ENCODE data around the gene SCMH1.

The SCMH1 gene

GRCh38 chr1:41022424-41022823 lies 219.7 kb downstream of the SCMH1 start:
- DNase-seq: no peak

GRCh38 chr1:41021526-41022308 lies 220.4 kb downstream of the SCMH1 start, which contains the start of gene SLFNL1:
Gene SLFNL1 (minus strand): TSS chr1:41021725. CDS start chr1:41020660, 1,065 bp downstream.
- DNase-seq: no peak

- DNase-seq: no peak
Observed at GRCh38 chr1:41020654-41021053, 221.5 kb downstream of the SCMH1 start.

- no peak for DNase-seq
Observed at GRCh38 chr1:41020109-41020576, 222.0 kb downstream of the SCMH1 start.

- DNase-seq: no peak
Observed at GRCh38 chr1:41019353-41019745, 222.8 kb downstream of the SCMH1 start.

GRCh38 chr1:41018018-41018410 lies 224.1 kb downstream of the SCMH1 start:
- no peak for DNase-seq

- no peak for DNase-seq
Observed at GRCh38 chr1:41017141-41018017, 224.7 kb downstream of the SCMH1 start.

GRCh38 chr1:41015897-41016470 lies 226.1 kb downstream of the SCMH1 start:
- DNase-seq: no peak

- no peak for DNase-seq
Observed at GRCh38 chr1:41015281-41015896, 226.7 kb downstream of the SCMH1 start.

- no peak for DNase-seq
Observed at GRCh38 chr1:41014871-41015270, 227.2 kb downstream of the SCMH1 start.

GRCh38 chr1:41013796-41014195 lies 228.3 kb downstream of the SCMH1 start:
- DNase-seq: no peak

- DNase-seq: no peak
Observed at GRCh38 chr1:41013024-41013423, 229.1 kb downstream of the SCMH1 start.

GRCh38 chr1:41010345-41010744 lies 231.8 kb downstream of the SCMH1 start:
- no peak for DNase-seq

- DNase-seq: no peak
Observed at GRCh38 chr1:41009466-41009865, 232.6 kb downstream of the SCMH1 start.

- no peak for DNase-seq
Observed at GRCh38 chr1:41006942-41007865, 234.9 kb downstream of the SCMH1 start.

- no peak for DNase-seq
Observed at GRCh38 chr1:41005876-41006275, 236.2 kb downstream of the SCMH1 start.

- peak; percentile 49 to 86 (median 72) for DNase-seq
Observed at GRCh38 chr1:41003640-41004220, 238.4 kb downstream of the SCMH1 start.

- no peak for DNase-seq
Observed at GRCh38 chr1:41003127-41003639, 238.9 kb downstream of the SCMH1 start.

- DNase-seq: no peak
Observed at GRCh38 chr1:40998668-40999067, 243.4 kb downstream of the SCMH1 start.

GRCh38 chr1:40997096-40997495 lies 245.0 kb downstream of the SCMH1 start:
- DNase-seq: no peak

GRCh38 chr1:40989066-40989465 lies 253.0 kb downstream of the SCMH1 start:
- no peak for DNase-seq

All from T-helper 1 cell (primary cell).